Suprapubic skin (tissue), 4 donors: ENCODE data around the gene TRAF3. TPM values are rescaled to one million over a fixed set of nuclear protein-coding genes. Genes with fewer than 3 reads are reported as not detected.

Experiments used
- DNase-seq, 2 donors: peaks; one replicate each; pipeline ENCODE4 v3.0.0-alpha.2; 2019; ENCODE audit warnings: low spot score in 2 of 2
- H3K27ac ChIP-seq: fragments of 200-600 bp; sonication (generic); one replicate; pipeline ENCODE4 v1.5.1; 2019
- H3K27me3 ChIP-seq: fragments of 200-600 bp; sonication (generic); one replicate; pipeline ENCODE4 v1.5.1; 2019
- H3K36me3 ChIP-seq: fragments of 200-600 bp; sonication (generic); one replicate; pipeline ENCODE4 v1.5.1; 2019
- H3K4me1 ChIP-seq: fragments of 200-600 bp; sonication (generic); one replicate; pipeline ENCODE4 v1.5.1; 2019
- H3K4me3 ChIP-seq: fragments of 200-600 bp; sonication (generic); one replicate; pipeline ENCODE4 v1.5.1; 2019; ENCODE audit warnings: mild to moderate bottlenecking
- H3K9me3 ChIP-seq: fragments of 200-600 bp; sonication (generic); one replicate; pipeline ENCODE4 v1.5.1; 2019
- CTCF ChIP-seq, 2 donors: fragments of 200-600 bp in 1 of 2; fragments of 450-650 bp in 1 of 2; sonication (generic) in 1 of 2; IDR thresholded peaks; one replicate each; pipeline ENCODE4 v1.5.1; 2016 to 2019; ENCODE audit warnings: antibody characterized with exemption in 2 of 2, mild to moderate bottlenecking in 1 of 2, moderate library complexity in 1 of 2
- EP300 ChIP-seq: sonication (generic); formaldehyde crosslinking; IDR thresholded peaks from one replicate; pipeline ENCODE4 v1.6.1; 2017; ENCODE audit warnings: antibody characterized with exemption
- POLR2A ChIP-seq, 2 donors: fragments of 450-650 bp; IDR thresholded peaks; one replicate each; pipeline ENCODE4 v1.6.1; 2017; ENCODE audit warnings: antibody characterized with exemption in 2 of 2, mild to moderate bottlenecking in 2 of 2, moderate library complexity in 2 of 2
- POLR2AphosphoS5 ChIP-seq, 3 donors: sonication (generic); formaldehyde crosslinking; IDR thresholded peaks; one replicate each; pipeline ENCODE4 v1.6.1; 2017; ENCODE audit warnings: antibody characterized with exemption in 3 of 3
- WGBS: methylation state at CpG from one replicate; pipeline ENCODE4 v1.1.5; 2018; 5-methylcytosine and 5-hydroxymethylcytosine counted together
- total RNA-seq, 4 donors: library from RNA; depleted of rRNA; stranded (reverse); fragments of >200 nt; gene quantifications; one replicate each; pipeline ENCODE4 v1.1.0, GENCODE V29; 2016

The TRAF3 gene
- total RNA-seq, 4 donors from 2014 or later: 8.7 to 22.8 (median 14.2) TPM

- no peak for TF ChIP-seq POLR2AphosphoS5 (IDR thresholded peaks at IDR 0.05)
- TF ChIP-seq CTCF (IDR thresholded peaks at IDR 0.05): no peak
- no peak for TF ChIP-seq EP300
- TF ChIP-seq POLR2A (IDR thresholded peaks at IDR 0.05): no peak
- Histone ChIP-seq H3K9me3 (no peaks in the 10 kb centered on the region), H3K27me3 (no peaks in the 10 kb centered on the region), H3K4me3 (no peak overlapping the region), H3K27ac (no peak overlapping the region), H3K36me3 (peaks cover 67% of the 10 kb centered on the region), H3K4me1 (peaks cover 12% of the 10 kb centered on the region)
- WGBS: 90% methylated on average over 4 of the region's 12 CpGs
- DNase-seq: no peak
Measured at GRCh38 chr14:102938191-102938590, 160.9 kb downstream of the TRAF3 start.

- 98% methylated on average over 18 of the region's 18 CpGs for WGBS
- H3K27ac ChIP-seq: no peak overlapping the region
- H3K9me3 ChIP-seq: no peaks in the 10 kb centered on the region
- H3K27me3 ChIP-seq: no peaks in the 10 kb centered on the region
- H3K4me1 ChIP-seq: peaks cover 12% of the 10 kb centered on the region
- H3K4me3 ChIP-seq: no peak overlapping the region
- TF ChIP-seq POLR2A (IDR thresholded peaks at IDR 0.05): no peak
- TF ChIP-seq CTCF (IDR thresholded peaks at IDR 0.05): no peak
- no peak for TF ChIP-seq EP300
- TF ChIP-seq POLR2AphosphoS5 (IDR thresholded peaks at IDR 0.05): no peak
- peaks cover 67% of the 10 kb centered on the region for H3K36me3 ChIP-seq
- peak in 1 of 2 donors; percentile 54 for DNase-seq
Measured at GRCh38 chr14:102939329-102939728, 162.1 kb downstream of the TRAF3 start.

GRCh38 chr14:102939820-102940561 lies 162.7 kb downstream of the TRAF3 start:
- H3K4me3 ChIP-seq: no peak overlapping the region
- TF ChIP-seq EP300 (no peak), POLR2AphosphoS5 (IDR thresholded peaks at IDR 0.05) (no peak), CTCF (IDR thresholded peaks at IDR 0.05) (no peak), POLR2A (IDR thresholded peaks at IDR 0.05) (no peak)
- DNase-seq: no peak

GRCh38 chr14:102940729-102941362 lies 163.6 kb downstream of the TRAF3 start:
- Histone ChIP-seq H3K27me3 (no peaks in the 10 kb centered on the region), H3K27ac (no peak overlapping the region), H3K9me3 (no peaks in the 10 kb centered on the region), H3K36me3 (peaks cover 82% of the 10 kb centered on the region), H3K4me3 (no peak overlapping the region), H3K4me1 (peaks cover 12% of the 10 kb centered on the region)
- no peak for DNase-seq
- TF ChIP-seq POLR2A (IDR thresholded peaks at IDR 0.05) (no peak), CTCF (IDR thresholded peaks at IDR 0.05) (no peak), POLR2AphosphoS5 (IDR thresholded peaks at IDR 0.05) (no peak), EP300 (no peak)
- WGBS: 83% methylated on average over 13 of the region's 19 CpGs

More at GRCh38 chr14:102939820-102940561, 162.7 kb downstream of the TRAF3 start:
- no peaks in the 10 kb centered on the region for H3K27me3 ChIP-seq
- WGBS: 80% methylated on average over 39 of the region's 43 CpGs
- no peak overlapping the region for H3K27ac ChIP-seq
- no peaks in the 10 kb centered on the region for H3K9me3 ChIP-seq
- H3K4me1 ChIP-seq: peaks cover 12% of the 10 kb centered on the region
- peaks cover 73% of the 10 kb centered on the region for H3K36me3 ChIP-seq

- DNase-seq: no peak
- peaks cover 12% of the 10 kb centered on the region for H3K4me1 ChIP-seq
- H3K36me3 ChIP-seq: peaks cover 88% of the 10 kb centered on the region
- TF ChIP-seq POLR2AphosphoS5 (IDR thresholded peaks at IDR 0.05): no peak
- TF ChIP-seq CTCF (IDR thresholded peaks at IDR 0.05): no peak
- no peak for TF ChIP-seq EP300
- no peaks in the 10 kb centered on the region for H3K9me3 ChIP-seq
- no peak overlapping the region for H3K27ac ChIP-seq
- H3K4me3 ChIP-seq: no peak overlapping the region
- 87% methylated on average over 10 of the region's 10 CpGs for WGBS
- H3K27me3 ChIP-seq: no peaks in the 10 kb centered on the region
Measured at GRCh38 chr14:102941419-102942011, 164.3 kb downstream of the TRAF3 start.
